ENCODE data around the gene KRT26. TPM values are rescaled to one million over a fixed set of nuclear protein-coding genes. Genes with fewer than 3 reads are reported as not detected.
A peak's percentile ranks its signal among the peaks of the same experiment; 100 is the strongest.

The KRT26 gene
- total RNA-seq, 4 donors from 2014 or later, result 0.34 to 7.2 (median 1.8) TPM

- WGBS, result 12% methylated on average over 13 of the region's 13 CpGs
- H3K4me3 ChIP-seq, result no peak overlapping the region
- H3K36me3 ChIP-seq, result no peaks in the 10 kb centered on the region
- no peak for TF ChIP-seq EP300 (IDR thresholded peaks at IDR 0.05)
- peak; percentile 80 to 88 for TF ChIP-seq CTCF (IDR thresholded peaks at IDR 0.05)
- peaks cover 3% of the 10 kb centered on the region for H3K4me1 ChIP-seq
- H3K27ac ChIP-seq, result no peak overlapping the region
- peaks cover 18% of the 10 kb centered on the region for H3K27me3 ChIP-seq
- peak; percentile 82 to 89 for DNase-seq (ENCODE audit: low spot score in 2 of 2)
- no peaks in the 10 kb centered on the region for H3K9me3 ChIP-seq
Observed at GRCh38 chr17:40803617-40804082, 31.6 kb upstream of the KRT26 start.

GRCh38 chr17:40801157-40801556 lies 29.2 kb upstream of the KRT26 start:
- Histone ChIP-seq H3K4me1 (peaks cover 3% of the 10 kb centered on the region), H3K27ac (no peak overlapping the region), H3K36me3 (no peaks in the 10 kb centered on the region), H3K9me3 (no peaks in the 10 kb centered on the region), H3K4me3 (no peak overlapping the region), H3K27me3 (peaks cover 22% of the 10 kb centered on the region)
- no peak for DNase-seq (ENCODE audit: low spot score in 2 of 2)
- TF ChIP-seq POLR2A (IDR thresholded peaks at IDR 0.05) (no peak), CTCF (IDR thresholded peaks at IDR 0.05) (no peak), POLR2AphosphoS5 (IDR thresholded peaks at IDR 0.05) (no peak), EP300 (IDR thresholded peaks at IDR 0.05) (no peak)
- WGBS, result 83% methylated on average over 2 of the region's 2 CpGs

- TF ChIP-seq POLR2AphosphoS5 (IDR thresholded peaks at IDR 0.05) (no peak), EP300 (IDR thresholded peaks at IDR 0.05) (no peak), CTCF (IDR thresholded peaks at IDR 0.05) (no peak), POLR2A (IDR thresholded peaks at IDR 0.05) (no peak)
- H3K9me3 ChIP-seq, result no peaks in the 10 kb centered on the region
- peaks cover 3% of the 10 kb centered on the region for H3K4me1 ChIP-seq
- H3K36me3 ChIP-seq, result no peaks in the 10 kb centered on the region
- DNase-seq (ENCODE audit: low spot score in 2 of 2), result no peak
- H3K27ac ChIP-seq, result no peak overlapping the region
- peaks cover 24% of the 10 kb centered on the region for H3K27me3 ChIP-seq
- WGBS, result 70% methylated on average over 1 of the region's 1 CpG
- H3K4me3 ChIP-seq, result no peak overlapping the region
Observed at GRCh38 chr17:40800381-40800780, 28.4 kb upstream of the KRT26 start.

- Histone ChIP-seq H3K27me3 (peaks cover 24% of the 10 kb centered on the region), H3K36me3 (no peaks in the 10 kb centered on the region), H3K27ac (no peak within 1 kb of the TSS), H3K4me3 (no peak within 1 kb of the TSS), H3K9me3 (no peaks in the 10 kb centered on the region), H3K4me1 (peaks cover 3% of the 10 kb centered on the region)
- no peak for DNase-seq (ENCODE audit: low spot score in 2 of 2)
- TF ChIP-seq CTCF (IDR thresholded peaks at IDR 0.05), result no peak
- TF ChIP-seq POLR2AphosphoS5 (IDR thresholded peaks at IDR 0.05), result no peak
- TF ChIP-seq EP300 (IDR thresholded peaks at IDR 0.05), result no peak
- TF ChIP-seq POLR2A (IDR thresholded peaks at IDR 0.05), result no peak
- WGBS, result 83% methylated on average over 3 of the region's 3 CpGs
Observed at GRCh38 chr17:40799859-40800258, 27.9 kb upstream of the KRT26 start, which contains the start of gene KRT28. KRT28 (minus strand) TSS chr17:40799959; CDS start chr17:40799893, 66 bp downstream.

GRCh38 chr17:40796846-40797245 lies 24.8 kb upstream of the KRT26 start:
- WGBS, result 81% methylated on average over 27 of the region's 27 CpGs
- TF ChIP-seq CTCF (IDR thresholded peaks at IDR 0.05), result no peak
- TF ChIP-seq EP300 (IDR thresholded peaks at IDR 0.05), result no peak
- TF ChIP-seq POLR2A (IDR thresholded peaks at IDR 0.05), result no peak
- TF ChIP-seq POLR2AphosphoS5 (IDR thresholded peaks at IDR 0.05), result no peak
- H3K27me3 ChIP-seq, result peaks cover 21% of the 10 kb centered on the region

More at GRCh38 chr17:40796846-40797245, 24.8 kb upstream of the KRT26 start:
- Histone ChIP-seq H3K27ac (no peak overlapping the region), H3K9me3 (no peaks in the 10 kb centered on the region), H3K36me3 (no peaks in the 10 kb centered on the region), H3K4me1 (peaks cover 4% of the 10 kb centered on the region), H3K4me3 (no peak overlapping the region)
- DNase-seq (ENCODE audit: low spot score in 2 of 2), result no peak

Measured in suprapubic skin (tissue), 4 donors.